Hepatocyte (in vitro differentiated cells): ENCODE measurements around the gene P4HB. TPM values are rescaled to one million over a fixed set of nuclear protein-coding genes. Genes with fewer than 3 reads are reported as not detected.

Experiments used
- DNase-seq: peaks from one replicate; pipeline ENCODE4 v3.0.0-alpha.2; 2016; ENCODE audit warnings: low spot score
- H2AFZ ChIP-seq: fragments of 200-600 bp; sonication (generic); 2 replicates; pipeline ENCODE4 v1.6.0; 2016; ENCODE audit warnings: antibody characterized with exemption, mild to moderate bottlenecking
- H3K27ac ChIP-seq: fragments of 200-600 bp; sonication (generic); 2 replicates; pipeline ENCODE4 v1.5.1; 2016; ENCODE audit warnings: mild to moderate bottlenecking
- H3K27me3 ChIP-seq: fragments of 200-600 bp; sonication (generic); 2 replicates; pipeline ENCODE4 v1.6.1; 2016
- H3K36me3 ChIP-seq: fragments of 200-600 bp; sonication (generic); replicated peaks from 2 replicates; pipeline ENCODE4 v1.5.1; 2016; ENCODE audit warnings: low read depth; ENCODE audit not compliant: insufficient read depth
- H3K4me1 ChIP-seq: fragments of 200-600 bp; sonication (generic); 2 replicates; pipeline ENCODE4 v1.5.1; 2016; ENCODE audit warnings: mild to moderate bottlenecking, moderate library complexity; ENCODE audit not compliant: insufficient read depth
- H3K4me2 ChIP-seq: fragments of 200-600 bp; sonication (generic); 2 replicates; pipeline ENCODE4 v1.6.0; 2016
- H3K4me3 ChIP-seq: fragments of 200-600 bp; sonication (generic); 2 replicates; pipeline ENCODE4 v1.5.1; 2016; ENCODE audit warnings: mild to moderate bottlenecking
- H3K79me2 ChIP-seq: fragments of 200-600 bp; sonication (generic); 2 replicates; pipeline ENCODE4 v1.6.0; 2017; ENCODE audit warnings: mild to moderate bottlenecking
- H3K9me2 ChIP-seq: fragments of 200-600 bp; sonication (generic); replicated peaks from 2 replicates; pipeline ENCODE4 v1.6.0; 2017; ENCODE audit warnings: mild to moderate bottlenecking; ENCODE audit not compliant: insufficient read depth
- H3K9me3 ChIP-seq: fragments of 200-600 bp; sonication (generic); 2 replicates; pipeline ENCODE4 v1.5.1; 2016; ENCODE audit warnings: low read depth, mild to moderate bottlenecking
- H4K20me1 ChIP-seq: fragments of 200-600 bp; sonication (generic); 2 replicates; pipeline ENCODE4 v1.6.0; 2016; ENCODE audit warnings: mild to moderate bottlenecking; ENCODE audit not compliant: insufficient read depth, poor library complexity, severe bottlenecking
- EZH2 ChIP-seq: fragments of 200-600 bp; sonication (generic); IDR thresholded peaks from 2 replicates; pipeline ENCODE4 v1.6.1; 2016; ENCODE audit warnings: antibody characterized with exemption, mild to moderate bottlenecking, borderline replicate concordance
- EZH2phosphoT487 ChIP-seq: fragments of 200-600 bp; sonication (generic); IDR thresholded peaks from one replicate; pipeline ENCODE4 v1.6.1; 2018; ENCODE audit warnings: antibody characterized with exemption, mild to moderate bottlenecking, low read depth, moderate library complexity; ENCODE audit not compliant: unreplicated experiment, severe bottlenecking
- WGBS: methylation state at CpG from one replicate; pipeline ENCODE4 v1.1.6; 2016; ENCODE audit warnings: low lambda C conversion rate; ENCODE audit errors: missing lambda C conversion rate; 5-methylcytosine and 5-hydroxymethylcytosine counted together
- polyA plus RNA-seq: library from polyadenylated mRNA; unstranded; fragments of >200 nt; fragmentation: Nextera tagmentation; extraction: Ambion mirVana; gene quantifications from 2 replicates; pipeline ENCODE4 v1.2.1, GENCODE V29; 2016
- total RNA-seq: library from RNA; depleted of rRNA; stranded (reverse); fragments of >200 nt; gene quantifications from 2 replicates; pipeline ENCODE4 v1.2.3, GENCODE V29; 2014
- TF ChIP-seq, protein P1 (sequence below): fragments of 200-600 bp; sonication (generic); IDR thresholded peaks from 2 replicates; pipeline ENCODE4 v1.5.1; 2016; ENCODE audit warnings: antibody characterized with exemption, mild to moderate bottlenecking; ENCODE audit not compliant: poor library complexity

The P4HB gene
- total and polyA plus RNA-seq, 2 experiments from 2014 or later = 1,240 to 1,316 TPM

DNA sequence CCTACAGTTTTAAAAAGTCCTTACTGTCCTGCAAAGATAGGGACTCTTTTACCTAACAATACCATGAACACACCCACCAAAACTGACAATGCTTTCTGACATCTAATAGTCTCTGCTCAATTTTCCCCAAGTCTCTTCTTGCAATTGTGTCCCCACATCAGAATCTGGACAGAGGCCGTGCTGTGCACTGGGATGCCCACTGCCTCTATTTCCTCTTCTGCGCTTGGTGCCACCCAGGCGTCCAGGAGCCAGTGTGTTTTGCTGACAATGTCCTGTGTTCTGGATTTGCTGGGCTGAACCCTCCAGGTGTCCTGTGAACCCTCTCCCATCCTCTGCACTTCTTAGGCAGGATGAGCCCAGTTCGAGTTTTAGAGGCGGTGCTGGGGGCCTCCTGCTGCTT is 17.2 kb upstream of the P4HB start:
- H2AFZ ChIP-seq = no peak overlapping the region
- DNase-seq = no peak
- peaks cover 2% of the 10 kb centered on the region for H3K4me1 ChIP-seq
- no peaks in the 10 kb centered on the region for H3K9me2 ChIP-seq
- H3K4me3 ChIP-seq = no peak overlapping the region
- H3K36me3 ChIP-seq = peaks cover 7% of the 10 kb centered on the region
- TF ChIP-seq, protein P1, sequence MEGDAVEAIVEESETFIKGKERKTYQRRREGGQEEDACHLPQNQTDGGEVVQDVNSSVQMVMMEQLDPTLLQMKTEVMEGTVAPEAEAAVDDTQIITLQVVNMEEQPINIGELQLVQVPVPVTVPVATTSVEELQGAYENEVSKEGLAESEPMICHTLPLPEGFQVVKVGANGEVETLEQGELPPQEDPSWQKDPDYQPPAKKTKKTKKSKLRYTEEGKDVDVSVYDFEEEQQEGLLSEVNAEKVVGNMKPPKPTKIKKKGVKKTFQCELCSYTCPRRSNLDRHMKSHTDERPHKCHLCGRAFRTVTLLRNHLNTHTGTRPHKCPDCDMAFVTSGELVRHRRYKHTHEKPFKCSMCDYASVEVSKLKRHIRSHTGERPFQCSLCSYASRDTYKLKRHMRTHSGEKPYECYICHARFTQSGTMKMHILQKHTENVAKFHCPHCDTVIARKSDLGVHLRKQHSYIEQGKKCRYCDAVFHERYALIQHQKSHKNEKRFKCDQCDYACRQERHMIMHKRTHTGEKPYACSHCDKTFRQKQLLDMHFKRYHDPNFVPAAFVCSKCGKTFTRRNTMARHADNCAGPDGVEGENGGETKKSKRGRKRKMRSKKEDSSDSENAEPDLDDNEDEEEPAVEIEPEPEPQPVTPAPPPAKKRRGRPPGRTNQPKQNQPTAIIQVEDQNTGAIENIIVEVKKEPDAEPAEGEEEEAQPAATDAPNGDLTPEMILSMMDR = no peak
- no peak for TF ChIP-seq EZH2
- no peak for TF ChIP-seq EZH2phosphoT487
- H4K20me1 ChIP-seq = no peaks in the 10 kb centered on the region
- no peak overlapping the region for H3K4me2 ChIP-seq
- 97% methylated on average over 5 of the region's 5 CpGs for WGBS
- no peaks in the 10 kb centered on the region for H3K9me3 ChIP-seq
- H3K27ac ChIP-seq = no peak overlapping the region
- H3K27me3 ChIP-seq = no peaks in the 10 kb centered on the region
- peaks cover 10% of the 10 kb centered on the region for H3K79me2 ChIP-seq

DNA sequence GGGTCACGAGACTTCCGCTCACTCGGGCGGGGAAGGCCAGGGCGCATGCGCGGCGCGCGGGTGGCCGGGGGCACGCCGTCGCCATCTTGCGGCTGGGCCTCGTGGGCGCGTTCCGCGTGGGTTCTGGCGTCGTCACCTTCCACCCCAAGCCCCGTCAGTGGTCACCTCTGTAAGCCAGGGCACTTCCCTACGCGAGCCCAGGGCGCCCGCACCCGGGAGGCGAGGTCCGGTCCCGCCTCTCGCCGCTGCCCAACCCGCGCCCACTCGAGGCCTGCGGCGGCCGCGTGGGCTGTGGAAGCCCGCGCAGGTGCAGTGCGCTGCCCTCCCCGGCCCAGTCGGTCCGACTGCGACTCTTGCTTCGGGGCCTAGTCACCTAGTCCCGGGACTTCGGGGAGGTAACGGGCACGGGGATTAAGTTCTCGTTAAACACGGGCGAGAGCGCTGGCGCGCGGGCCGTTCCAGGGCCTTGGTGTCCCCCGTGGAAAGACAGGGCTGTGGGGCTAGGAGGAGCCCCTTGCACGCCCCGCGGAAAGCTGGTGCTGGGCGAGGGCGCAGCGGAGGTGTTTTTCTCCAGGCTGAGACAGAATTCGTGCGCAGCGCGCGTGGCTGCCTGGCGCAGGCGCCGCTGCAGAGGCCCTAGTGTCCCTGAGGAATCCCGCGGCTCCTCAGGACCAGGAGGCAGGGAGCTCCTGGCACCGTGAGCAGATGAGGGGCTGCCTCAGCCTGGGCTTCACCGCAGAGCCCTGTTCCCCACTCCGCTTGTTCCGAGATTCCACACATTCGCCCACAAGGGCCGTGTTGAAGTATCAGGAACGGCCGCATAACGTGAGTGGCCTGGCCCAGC is 11.3 kb upstream of the P4HB start:
- H3K9me3 ChIP-seq = no peaks in the 10 kb centered on the region
- H3K79me2 ChIP-seq = peaks cover 36% of the 10 kb centered on the region
- peaks cover 23% of the 10 kb centered on the region for H4K20me1 ChIP-seq
- no peaks in the 10 kb centered on the region for H3K27me3 ChIP-seq
- peaks cover 43% of the 10 kb centered on the region for H3K4me1 ChIP-seq
- peak overlapping the region; percentile 99 for H3K27ac ChIP-seq
- WGBS = 2% methylated on average over 84 of the region's 86 CpGs
- H3K9me2 ChIP-seq = no peaks in the 10 kb centered on the region
- no peaks in the 10 kb centered on the region for H3K36me3 ChIP-seq
- DNase-seq = peak; percentile 96
- TF ChIP-seq EZH2phosphoT487 = no peak
- TF ChIP-seq, protein P1 = peak; percentile 33
- peak overlapping the region; percentile 95 for H3K4me2 ChIP-seq
- H2AFZ ChIP-seq = peak overlapping the region; percentile 99
- peak overlapping the region; percentile 88 for H3K4me3 ChIP-seq

DNA sequence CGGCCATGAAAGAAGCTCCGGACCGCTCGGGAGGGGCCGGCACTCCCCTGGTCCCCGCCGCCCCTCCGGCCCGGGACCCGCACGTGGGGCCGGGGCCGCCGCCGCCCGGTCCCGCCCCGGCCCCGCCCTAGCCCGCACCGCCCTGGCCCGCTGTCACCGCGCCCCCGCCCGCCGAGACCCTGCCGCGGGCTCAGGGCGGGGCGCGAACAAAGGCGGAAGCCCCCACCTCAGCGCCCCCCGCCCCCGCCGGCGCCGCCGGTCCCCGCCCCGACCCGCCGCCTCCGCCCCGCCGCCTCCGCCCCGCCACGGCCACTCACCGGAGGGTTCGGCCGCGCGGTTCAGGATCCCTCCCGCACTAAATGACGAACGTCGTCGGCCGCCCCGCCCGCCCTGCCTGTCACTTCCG is 10.6 kb upstream of the P4HB start, which contains the start of gene ARHGDIA:
TSS of gene ARHGDIA (minus strand) at position 357 of the 406 bp plus-strand sequence. CDS start 1,407 bp downstream, outside the sequence.
- DNase-seq = no peak
- Histone ChIP-seq H3K9me2 (no peaks in the 10 kb centered on the region), H3K36me3 (no peaks in the 10 kb centered on the region), H2AFZ (peak within 1 kb of the TSS; percentile 99), H3K27me3 (no peaks in the 10 kb centered on the region), H3K79me2 (peaks cover 38% of the 10 kb centered on the region), H3K27ac (peak within 1 kb of the TSS; percentile 99), H4K20me1 (peaks cover 23% of the 10 kb centered on the region), H3K4me1 (peaks cover 48% of the 10 kb centered on the region), H3K9me3 (no peaks in the 10 kb centered on the region), H3K4me2 (peak within 1 kb of the TSS; percentile 96), H3K4me3 (peak within 1 kb of the TSS; percentile 97)
- TF ChIP-seq EZH2phosphoT487 = no peak
- TF ChIP-seq EZH2 = no peak
- TF ChIP-seq, protein P1 = no peak
- WGBS = 0% methylated on average over 16 of the region's 64 CpGs
